Measurements from ENCODE around the gene TAF5L. TPM values are rescaled to one million over a fixed set of nuclear protein-coding genes. Genes with fewer than 3 reads are reported as not detected.
A peak's percentile ranks its signal among the peaks of the same experiment; 100 is the strongest.

Gene TAF5L
- total and polyA plus RNA-seq, 2 experiments from 2014 or later, result 5.6 to 17.6 TPM

GRCh38 chr1:229558460-229559335 lies 67.2 kb downstream of the TAF5L start, which contains the start of gene ABCB10:
Gene ABCB10, minus strand, starts transcription at chr1:229558707. Its CDS starts 55 bp downstream, at chr1:229558652.
- H3K4me2 ChIP-seq, result peak within 1 kb of the TSS; percentile 86
- 0 out of 2 replicates have a peak, but pooled peaks cover 10% of the 10 kb centered on the region for H3F3A ChIP-seq (replicated peaks; ENCODE audit: low read depth)
- H3K27me3 Mint-ChIP-seq (ENCODE audit: insufficient read depth, low read depth, poor library complexity), result peaks cover 7% of the 10 kb centered on the region
- TF ChIP-seq POLR2AphosphoS5 (IDR thresholded peaks at IDR 0.05; ENCODE audit: low read depth) (peak; percentile 68), ZNF331 (CRISPR knock-in tag; IDR thresholded peaks at IDR 0.05; ENCODE audit: low read depth) (no peak), REST (IDR thresholded peaks at IDR 0.05; ENCODE audit: unreplicated experiment) (no peak), EZH2phosphoT487 (IDR thresholded peaks at IDR 0.05; ENCODE audit: unreplicated experiment) (no peak), CREB1 (CRISPR knock-in tag; IDR thresholded peaks at IDR 0.05; ENCODE audit: low read depth) (peak; percentile 42; the same call in 1 of the 2 replicates), EZH2 (IDR thresholded peaks at IDR 0.05; ENCODE audit: low read depth, unreplicated experiment) (no peak), ETS1 (IDR thresholded peaks at IDR 0.05) (peak; percentile 56; the same call in 1 of the 2 replicates), CTCF (conservative IDR thresholded peaks at IDR 0.05; ENCODE audit: low read depth in 2 of 2) (peak; percentile 73 to 87), ZNF462 (CRISPR knock-in tag; IDR thresholded peaks at IDR 0.05) (no peak), NANOG (IDR thresholded peaks at IDR 0.05; ENCODE audit: borderline replicate concordance) (no peak), STAT1 (IDR thresholded peaks at IDR 0.05; ENCODE audit: unreplicated experiment) (no peak)
- ATAC-seq, result peak; percentile 83
- peak within 1 kb of the TSS; percentile 86 for H3K4me3 Mint-ChIP-seq
- no peaks in the 10 kb centered on the region for H3K36me3 ChIP-seq (ENCODE audit: insufficient read depth)
- H3K4me1 Mint-ChIP-seq, result peaks cover 38% of the 10 kb centered on the region
- peak within 1 kb of the TSS; percentile 92 for H2AFZ ChIP-seq
- no peak within 1 kb of the TSS for H3K27ac Mint-ChIP-seq
- peak within 1 kb of the TSS; percentile 86 for H3K4me3 ChIP-seq
- peaks cover 5% of the 10 kb centered on the region; the same call in 1 of the 2 replicates for H4K20me1 ChIP-seq (replicated peaks; ENCODE audit: insufficient read depth)
- peaks cover 24% of the 10 kb centered on the region for H3K79me2 ChIP-seq (replicated peaks; ENCODE audit: insufficient read depth)
- no peaks in the 10 kb centered on the region for H3K9me2 ChIP-seq (ENCODE audit: insufficient read depth)
- H3K4me1 ChIP-seq (ENCODE audit: insufficient read depth), result peaks cover 7% of the 10 kb centered on the region; the same call in 1 of the 2 replicates
- no peaks in the 10 kb centered on the region for H3K27me3 ChIP-seq (ENCODE audit: insufficient read depth)
- no peaks in the 10 kb centered on the region for H3K9me3 Mint-ChIP-seq
- DNase-seq (ENCODE audit: low spot score), result peak; percentile 98
- no peak within 1 kb of the TSS for H3K27ac ChIP-seq (ENCODE audit: low read depth)
- no peaks in the 10 kb centered on the region for H3K36me3 Mint-ChIP-seq (ENCODE audit: low read depth)

All from GM23338 (cell line).